ENCODE measurements around the gene WASL.

WASL gene

DNA sequence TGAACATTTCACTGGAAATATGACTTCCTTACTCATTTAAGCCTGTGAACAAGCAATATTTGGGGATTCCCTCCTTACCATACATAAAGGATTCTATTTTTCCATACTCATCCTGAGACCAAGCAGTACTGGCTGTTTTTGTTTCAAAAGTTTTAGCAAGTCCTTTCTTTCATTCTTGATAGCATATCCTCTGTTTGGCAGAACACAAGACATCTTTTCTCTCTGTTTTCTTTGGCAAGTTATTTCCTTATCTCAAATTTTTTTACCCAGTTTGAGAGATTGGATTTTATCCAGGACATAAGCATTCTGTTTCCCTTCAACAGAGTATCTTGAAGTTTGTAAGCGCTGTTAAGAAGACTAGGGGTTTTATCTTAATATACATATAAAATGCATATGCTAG, 3.0 kb upstream of the WASL start:
- H3K36me3 ChIP-seq (replicated peaks; ENCODE audit: low read depth, low read length) = no peaks in the 10 kb centered on the region
- no peak for TF ChIP-seq EZH2phosphoT487 (IDR thresholded peaks at IDR 0.05; ENCODE audit: low read depth)
- TF ChIP-seq, protein P1, sequence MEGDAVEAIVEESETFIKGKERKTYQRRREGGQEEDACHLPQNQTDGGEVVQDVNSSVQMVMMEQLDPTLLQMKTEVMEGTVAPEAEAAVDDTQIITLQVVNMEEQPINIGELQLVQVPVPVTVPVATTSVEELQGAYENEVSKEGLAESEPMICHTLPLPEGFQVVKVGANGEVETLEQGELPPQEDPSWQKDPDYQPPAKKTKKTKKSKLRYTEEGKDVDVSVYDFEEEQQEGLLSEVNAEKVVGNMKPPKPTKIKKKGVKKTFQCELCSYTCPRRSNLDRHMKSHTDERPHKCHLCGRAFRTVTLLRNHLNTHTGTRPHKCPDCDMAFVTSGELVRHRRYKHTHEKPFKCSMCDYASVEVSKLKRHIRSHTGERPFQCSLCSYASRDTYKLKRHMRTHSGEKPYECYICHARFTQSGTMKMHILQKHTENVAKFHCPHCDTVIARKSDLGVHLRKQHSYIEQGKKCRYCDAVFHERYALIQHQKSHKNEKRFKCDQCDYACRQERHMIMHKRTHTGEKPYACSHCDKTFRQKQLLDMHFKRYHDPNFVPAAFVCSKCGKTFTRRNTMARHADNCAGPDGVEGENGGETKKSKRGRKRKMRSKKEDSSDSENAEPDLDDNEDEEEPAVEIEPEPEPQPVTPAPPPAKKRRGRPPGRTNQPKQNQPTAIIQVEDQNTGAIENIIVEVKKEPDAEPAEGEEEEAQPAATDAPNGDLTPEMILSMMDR (IDR thresholded peaks at IDR 0.05; ENCODE audit: low read depth, low read length) = no peak
- no peak overlapping the region for H3K27ac ChIP-seq (ENCODE audit: low read length)
- peaks cover 26% of the 10 kb centered on the region for H3K79me2 ChIP-seq (ENCODE audit: low read length)
- H3K9ac ChIP-seq (ENCODE audit: low read length) = no peak overlapping the region
- H2AFZ ChIP-seq (ENCODE audit: low read depth, low read length) = no peak overlapping the region
- H3K9me3 ChIP-seq (ENCODE audit: insufficient read depth, low read length) = no peaks in the 10 kb centered on the region
- no peak overlapping the region for H3K4me2 ChIP-seq (ENCODE audit: low read length)
- no peaks in the 10 kb centered on the region for H3K27me3 ChIP-seq (ENCODE audit: low read depth, low read length)
- H3K4me3 ChIP-seq (ENCODE audit: low read length) = no peak overlapping the region
- peaks cover 25% of the 10 kb centered on the region for H3K4me1 ChIP-seq (ENCODE audit: low read length)
- H4K20me1 ChIP-seq (ENCODE audit: insufficient read depth, low read length) = peaks cover 8% of the 10 kb centered on the region

DNA sequence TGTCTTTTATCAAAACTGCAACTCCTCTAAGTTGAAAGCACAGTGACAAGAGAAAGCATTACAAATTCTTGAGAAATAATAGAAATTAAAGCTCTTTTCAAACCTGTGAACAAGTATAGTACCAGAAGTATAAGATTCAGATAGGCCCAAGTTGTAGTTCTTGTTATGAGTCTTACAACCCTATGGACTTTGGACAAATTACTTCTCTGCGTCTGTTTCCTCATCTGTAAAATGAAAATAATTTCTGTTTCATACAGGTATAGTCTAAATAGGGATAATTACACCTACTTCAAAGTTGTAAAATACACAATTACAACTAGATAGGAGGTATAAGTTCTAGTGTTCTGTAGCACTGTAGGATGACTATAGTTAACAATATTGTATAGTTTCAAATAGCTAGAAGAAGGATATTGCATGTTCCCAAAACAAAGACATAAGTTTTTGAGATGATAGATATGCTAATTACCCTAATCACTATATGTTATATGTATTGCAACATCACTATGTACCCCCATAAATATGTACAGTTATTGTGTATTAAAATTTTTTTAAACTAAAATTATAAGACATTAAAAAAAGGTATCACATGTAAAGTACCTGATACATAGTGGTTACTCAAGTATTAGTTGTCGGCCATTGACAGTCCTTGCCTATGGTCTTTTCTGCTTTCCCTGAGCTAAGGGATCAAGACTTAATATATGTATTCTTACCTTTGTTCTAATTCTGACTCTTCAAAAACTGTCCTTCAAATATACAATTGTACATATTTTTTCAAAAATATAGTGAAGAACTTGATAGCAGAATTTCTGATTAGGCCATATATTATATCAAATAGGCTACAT, 1.8 kb upstream of the WASL start:
- no peak overlapping the region for H3K27ac ChIP-seq (ENCODE audit: low read length)
- peaks cover 32% of the 10 kb centered on the region for H3K4me1 ChIP-seq (ENCODE audit: low read length)
- H4K20me1 ChIP-seq (ENCODE audit: insufficient read depth, low read length) = peaks cover 20% of the 10 kb centered on the region
- peak overlapping the region; percentile 97 for H3K4me3 ChIP-seq (ENCODE audit: low read length)
- peak overlapping the region; percentile 57 for H3K4me2 ChIP-seq (ENCODE audit: low read length)
- H2AFZ ChIP-seq (ENCODE audit: low read depth, low read length) = no peak overlapping the region
- no peak overlapping the region for H3K9ac ChIP-seq (ENCODE audit: low read length)
- H3K79me2 ChIP-seq (ENCODE audit: low read length) = peaks cover 38% of the 10 kb centered on the region
- H3K9me3 ChIP-seq (ENCODE audit: insufficient read depth, low read length) = no peaks in the 10 kb centered on the region
- no peaks in the 10 kb centered on the region for H3K36me3 ChIP-seq (replicated peaks; ENCODE audit: low read depth, low read length)
- H3K27me3 ChIP-seq (ENCODE audit: low read depth, low read length) = no peaks in the 10 kb centered on the region
- TF ChIP-seq, protein P1 (IDR thresholded peaks at IDR 0.05; ENCODE audit: low read depth, low read length) = no peak
- TF ChIP-seq EZH2phosphoT487 (IDR thresholded peaks at IDR 0.05; ENCODE audit: low read depth) = no peak

DNA sequence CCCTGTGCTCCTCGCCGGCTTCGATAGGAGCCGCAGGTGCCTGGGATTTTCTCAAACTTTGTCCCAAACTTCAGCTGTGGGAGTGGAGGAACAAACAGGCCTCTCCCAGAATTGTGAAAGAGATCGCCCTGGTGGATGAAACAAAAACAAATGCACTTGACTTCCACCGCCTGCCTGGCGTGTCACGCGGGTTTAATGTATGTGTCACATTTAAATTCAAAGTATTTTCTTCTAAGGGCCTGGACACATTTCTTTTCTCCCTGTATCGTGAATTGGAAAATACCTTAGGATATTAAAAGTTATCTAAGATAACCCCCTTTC, 694 bp upstream of the WASL start:
- H3K27me3 ChIP-seq (ENCODE audit: low read depth, low read length) = no peaks in the 10 kb centered on the region
- H3K4me2 ChIP-seq (ENCODE audit: low read length) = peak overlapping the region; percentile 57
- H3K9ac ChIP-seq (ENCODE audit: low read length) = peak overlapping the region; percentile 92
- H3K27ac ChIP-seq (ENCODE audit: low read length) = peak overlapping the region; percentile 75
- no peaks in the 10 kb centered on the region for H3K9me3 ChIP-seq (ENCODE audit: insufficient read depth, low read length)
- H2AFZ ChIP-seq (ENCODE audit: low read depth, low read length) = peak overlapping the region; percentile 85
- H3K4me1 ChIP-seq (ENCODE audit: low read length) = peaks cover 31% of the 10 kb centered on the region
- peak overlapping the region; percentile 97 for H3K4me3 ChIP-seq (ENCODE audit: low read length)
- H3K36me3 ChIP-seq (replicated peaks; ENCODE audit: low read depth, low read length) = no peaks in the 10 kb centered on the region
- TF ChIP-seq EZH2phosphoT487 (IDR thresholded peaks at IDR 0.05; ENCODE audit: low read depth) = no peak
- TF ChIP-seq, protein P1 (IDR thresholded peaks at IDR 0.05; ENCODE audit: low read depth, low read length) = peak; percentile 11; the same call in 1 of the 2 replicates
- H3K79me2 ChIP-seq (ENCODE audit: low read length) = peaks cover 49% of the 10 kb centered on the region
- peaks cover 30% of the 10 kb centered on the region for H4K20me1 ChIP-seq (ENCODE audit: insufficient read depth, low read length)

DNA sequence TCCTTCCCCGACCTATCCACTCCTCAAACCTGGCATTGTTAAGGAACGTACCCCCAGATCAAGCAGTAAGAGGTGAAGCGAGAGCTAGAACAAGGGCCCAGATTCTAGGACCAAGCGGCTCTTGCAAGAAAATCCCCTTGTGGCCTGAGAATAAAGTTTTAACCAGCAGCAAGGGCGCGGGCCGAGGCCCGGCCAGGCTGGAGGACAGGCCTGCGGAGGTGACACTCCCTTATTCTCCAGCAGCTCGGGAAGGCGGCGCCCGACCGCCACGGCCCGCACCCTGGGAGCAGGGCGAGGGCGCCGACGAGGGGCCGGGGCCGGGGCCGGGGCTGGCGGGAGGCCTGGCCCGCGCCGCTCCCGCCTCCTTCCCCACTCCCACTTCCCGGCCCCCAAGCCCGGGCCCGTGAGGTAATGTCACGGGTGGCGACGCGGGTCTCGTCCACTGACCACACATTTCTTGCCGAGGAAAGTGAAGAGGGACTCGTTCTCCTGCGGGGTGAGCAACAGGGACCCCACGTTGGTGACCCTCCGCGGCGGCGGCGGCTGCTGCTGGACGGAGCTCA, 551 bp downstream of the WASL start:
- H4K20me1 ChIP-seq (ENCODE audit: insufficient read depth, low read length) = peaks cover 43% of the 10 kb centered on the region
- H3K9ac ChIP-seq (ENCODE audit: low read length) = peak overlapping the region; percentile 92
- H2AFZ ChIP-seq (ENCODE audit: low read depth, low read length) = peak overlapping the region; percentile 49; the same call in 1 of the 2 replicates
- peak overlapping the region; percentile 75 for H3K27ac ChIP-seq (ENCODE audit: low read length)
- H3K79me2 ChIP-seq (ENCODE audit: low read length) = peaks cover 61% of the 10 kb centered on the region
- H3K4me2 ChIP-seq (ENCODE audit: low read length) = peak overlapping the region; percentile 87
- TF ChIP-seq, protein P1 (IDR thresholded peaks at IDR 0.05; ENCODE audit: low read depth, low read length) = no peak
- no peak for TF ChIP-seq EZH2phosphoT487 (IDR thresholded peaks at IDR 0.05; ENCODE audit: low read depth)
- H3K36me3 ChIP-seq (replicated peaks; ENCODE audit: low read depth, low read length) = no peaks in the 10 kb centered on the region
- peaks cover 26% of the 10 kb centered on the region for H3K4me1 ChIP-seq (ENCODE audit: low read length)
- H3K9me3 ChIP-seq (ENCODE audit: insufficient read depth, low read length) = no peaks in the 10 kb centered on the region
- H3K27me3 ChIP-seq (ENCODE audit: low read depth, low read length) = no peaks in the 10 kb centered on the region
- H3K4me3 ChIP-seq (ENCODE audit: low read length) = peak overlapping the region; percentile 97
